GM12891 (cell line): ENCODE measurements around the gene PYGM.

Experiments used
- DNase-seq: peaks from one replicate; pipeline ENCODE4 v3.0.0; 2011; ENCODE audit warnings: low spot score; ENCODE audit not compliant: insufficient read length
- FAIRE-seq: peaks from 2 replicates; lab custom pipeline; 2011; peaks lifted over from hg19 to GRCh38; lab: Jason Lieb, UNC
- PAX5 ChIP-seq: IDR thresholded peaks from 2 replicates; pipeline ENCODE4 v1.6.1; 2011; ENCODE audit warnings: low read length, moderate library complexity, mild to moderate bottlenecking; ENCODE audit not compliant: insufficient read depth, severe bottlenecking
- POLR2A ChIP-seq: IDR thresholded peaks from 2 replicates; pipeline ENCODE4 v1.6.1; 2011; ENCODE audit warnings: low read depth, low read length, control low read depth
- POLR2AphosphoS5 ChIP-seq: IDR thresholded peaks from 2 replicates; pipeline ENCODE4 v1.6.1; 2011; ENCODE audit warnings: low read depth, low read length, control low read depth
- POU2F2 ChIP-seq: IDR thresholded peaks from 2 replicates; pipeline ENCODE4 v1.6.1; 2011; ENCODE audit warnings: low read depth, mild to moderate bottlenecking, control low read depth, low read length, moderate library complexity
- SPI1 ChIP-seq: IDR thresholded peaks from 2 replicates; pipeline ENCODE4 v1.6.1; 2011; ENCODE audit warnings: low read depth, low read length, control low read depth
- TAF1 ChIP-seq: IDR thresholded peaks from 2 replicates; pipeline ENCODE4 v1.6.1; 2011; ENCODE audit warnings: low read depth, low read length, control low read depth

The PYGM gene

DNA sequence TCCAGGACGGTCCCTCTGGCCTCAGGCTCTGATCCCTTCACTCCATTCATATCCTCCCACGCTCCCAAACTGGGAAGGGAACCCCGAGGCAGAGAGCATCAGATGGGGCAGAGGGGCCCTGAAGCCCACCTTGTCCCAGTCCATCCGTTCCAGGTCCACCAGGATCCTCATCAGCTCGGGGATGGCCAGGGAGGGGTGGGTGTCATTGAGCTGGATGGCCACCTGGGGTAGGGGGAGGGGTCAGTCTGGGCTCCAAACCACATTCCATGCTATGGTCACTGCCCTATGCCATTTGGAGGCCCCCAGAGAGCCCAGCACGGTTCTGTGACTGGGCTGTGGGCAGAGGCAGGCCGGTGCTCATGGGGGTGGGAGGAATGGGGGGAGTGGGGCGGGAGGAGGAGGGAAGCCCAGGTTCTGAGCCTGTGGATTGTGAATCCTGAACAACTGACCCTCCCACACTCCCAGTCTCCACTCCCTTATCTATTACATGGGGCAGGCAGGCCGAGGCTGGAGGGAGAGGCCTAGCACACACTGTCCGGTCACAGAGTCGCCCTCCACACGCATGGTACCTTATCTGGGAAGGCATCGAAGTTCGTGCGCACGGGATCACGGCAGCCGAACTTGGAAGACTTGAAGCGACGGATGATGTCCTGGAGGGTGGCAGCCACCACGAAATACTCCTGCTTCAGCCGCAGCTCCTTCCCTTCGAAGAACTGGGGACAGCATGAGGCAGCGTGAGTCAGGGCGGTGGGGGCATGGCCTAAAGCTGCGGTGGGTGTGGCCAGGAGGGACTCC, 5.5 kb downstream of the PYGM start:
- no peak for DNase-seq
- FAIRE-seq = no peak
- TF ChIP-seq SPI1 (no peak), PAX5 (no peak), POLR2AphosphoS5 (no peak), POU2F2 (no peak), TAF1 (no peak), POLR2A (no peak)

DNA sequence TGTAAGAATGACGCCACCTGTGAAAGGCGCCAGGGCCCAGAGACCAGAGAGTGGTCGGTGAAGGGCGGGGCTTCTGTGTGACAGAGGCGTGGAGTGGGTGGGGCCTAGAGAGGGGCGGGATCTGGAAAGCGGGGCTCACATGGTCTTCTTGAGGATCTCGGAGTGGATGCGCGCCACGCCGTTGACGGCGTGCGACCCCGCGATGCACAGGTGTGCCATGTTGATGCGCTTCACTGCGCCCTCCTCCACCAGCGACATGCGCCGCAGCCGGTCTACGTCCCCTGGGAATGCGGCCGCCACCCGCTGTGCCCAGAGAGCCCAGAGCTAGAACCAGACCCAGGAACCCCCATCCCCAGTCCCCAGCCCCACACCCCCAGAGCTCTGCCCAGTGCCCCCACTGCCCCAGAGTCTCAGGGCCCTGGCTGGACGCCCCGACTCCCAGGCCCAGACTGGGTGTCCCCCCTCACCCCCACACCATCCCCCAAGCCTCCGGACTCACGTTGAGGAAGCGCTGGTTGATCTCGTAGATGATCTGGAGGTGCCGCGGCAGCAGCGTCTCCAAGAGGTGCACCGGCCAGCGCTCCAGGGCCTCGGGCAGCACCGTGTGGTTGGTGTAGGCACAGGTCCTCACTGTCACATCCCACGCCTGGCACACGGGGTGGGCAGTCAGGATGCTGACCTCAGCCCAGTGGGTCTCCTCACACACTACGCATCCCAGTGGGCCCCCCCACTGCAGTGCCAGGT, 6.2 kb downstream of the PYGM start:
- FAIRE-seq (no peak), DNase-seq (no peak)
- TF ChIP-seq POU2F2 (no peak), PAX5 (no peak), SPI1 (no peak), POLR2A (no peak), TAF1 (no peak), POLR2AphosphoS5 (no peak)

DNA sequence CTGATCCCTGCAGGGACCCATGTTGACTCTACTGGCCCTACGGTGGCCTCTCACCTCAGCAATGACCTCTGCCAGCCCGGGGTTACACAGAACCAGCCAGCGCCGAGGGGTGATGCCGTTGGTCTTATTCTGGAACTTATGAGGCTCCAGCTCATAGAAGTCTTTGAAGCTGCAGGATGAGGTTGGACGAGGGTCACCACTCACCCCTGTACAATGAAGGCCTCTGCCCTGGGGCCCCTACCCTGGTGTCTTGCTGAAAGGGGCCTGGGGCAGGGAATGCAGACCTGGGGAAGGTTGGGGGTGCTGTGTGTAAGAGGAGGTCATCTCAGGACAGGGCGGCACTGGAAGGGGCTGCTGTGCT, 6.8 kb downstream of the PYGM start:
- TF ChIP-seq POLR2AphosphoS5 (no peak), POU2F2 (no peak), TAF1 (no peak), POLR2A (no peak), SPI1 (no peak), PAX5 (no peak)
- FAIRE-seq (no peak), DNase-seq (no peak)

DNA sequence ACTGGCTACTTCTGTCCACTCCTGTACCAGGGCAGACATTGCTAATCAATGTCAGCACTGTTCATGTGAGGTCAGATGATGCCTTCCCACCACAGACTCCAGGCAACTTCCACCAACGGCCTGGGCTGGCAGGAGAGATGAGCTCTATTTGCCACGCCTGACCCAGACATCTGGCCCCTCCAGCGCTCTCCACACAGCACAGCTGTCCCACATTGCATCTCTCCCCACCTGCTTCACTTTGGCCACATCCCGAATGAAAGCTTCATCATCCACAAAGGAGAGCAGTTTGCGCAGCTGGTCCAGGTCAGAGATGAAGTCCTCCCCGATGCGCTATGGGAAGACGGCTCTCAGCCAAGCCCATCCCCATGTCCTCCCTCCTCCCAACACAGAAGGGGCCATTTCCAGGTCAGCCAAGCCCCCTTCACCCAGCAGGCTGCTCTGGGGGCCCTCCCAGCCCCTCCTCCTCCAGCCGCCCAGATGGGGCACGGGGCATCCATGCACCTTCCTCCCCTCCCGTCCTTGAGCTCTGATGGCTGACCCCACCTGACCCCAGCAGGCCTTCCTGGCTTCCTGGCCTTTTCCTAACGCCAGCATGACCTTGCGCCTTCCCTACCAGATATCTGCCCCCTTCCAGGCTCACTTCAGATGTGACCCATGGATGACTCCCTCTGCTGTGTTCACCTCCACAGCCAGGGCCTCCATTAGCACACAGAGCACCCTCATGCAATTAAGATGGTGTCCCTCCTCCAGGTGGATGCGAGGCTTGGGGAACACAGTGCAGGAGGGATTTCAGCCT, 7.4 kb downstream of the PYGM start:
- TF ChIP-seq TAF1 (no peak), PAX5 (no peak), POLR2AphosphoS5 (no peak), SPI1 (no peak), POU2F2 (no peak), POLR2A (no peak)
- no peak for DNase-seq
- no peak for FAIRE-seq

DNA sequence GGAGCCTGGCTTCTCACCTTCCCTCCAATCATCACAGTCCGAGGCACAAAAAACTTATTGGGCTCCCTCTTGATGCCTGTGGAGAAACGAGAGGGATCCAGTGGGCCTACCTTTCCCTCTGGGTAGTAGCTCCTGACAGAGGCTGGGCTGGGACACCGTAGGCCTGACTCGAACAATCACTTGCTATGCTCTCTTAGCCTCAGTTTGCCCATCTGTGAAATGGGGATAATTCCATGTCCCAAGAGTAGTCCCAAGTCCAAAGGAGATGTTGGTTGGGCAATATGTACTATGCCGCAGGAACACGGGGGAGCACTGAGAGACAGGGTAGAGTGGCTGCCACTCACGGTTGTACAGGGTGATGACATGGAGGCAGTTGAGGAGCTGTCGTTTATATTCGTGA, 8.2 kb downstream of the PYGM start:
- no peak for TF ChIP-seq POLR2A
- no peak for TF ChIP-seq POU2F2
- DNase-seq (no peak), FAIRE-seq (no peak)

DNA sequence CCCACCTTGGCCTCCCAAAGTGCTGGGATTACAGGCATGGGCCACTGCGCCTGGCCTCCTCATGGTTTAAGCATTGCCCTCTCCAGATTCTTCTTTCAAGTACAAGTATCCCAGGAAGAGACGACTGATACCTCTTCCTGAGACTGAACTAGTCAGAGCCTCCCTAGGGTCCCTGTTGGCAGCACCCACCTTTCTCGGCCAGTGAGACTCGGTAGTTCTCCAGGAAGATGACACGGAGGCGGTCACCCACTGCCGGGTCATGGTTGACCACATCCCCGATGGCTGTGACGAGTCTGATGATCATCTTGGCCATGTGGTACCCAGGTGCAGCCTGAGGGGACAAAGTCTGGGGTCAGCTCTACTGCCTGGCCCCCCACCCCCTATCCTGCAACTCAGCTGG, 8.6 kb downstream of the PYGM start:
- FAIRE-seq = no peak
- DNase-seq = no peak
- TF ChIP-seq POLR2A = no peak
- TF ChIP-seq PAX5 = no peak
- no peak for TF ChIP-seq POU2F2
- no peak for TF ChIP-seq POLR2AphosphoS5
- no peak for TF ChIP-seq TAF1
- TF ChIP-seq SPI1 = no peak

DNA sequence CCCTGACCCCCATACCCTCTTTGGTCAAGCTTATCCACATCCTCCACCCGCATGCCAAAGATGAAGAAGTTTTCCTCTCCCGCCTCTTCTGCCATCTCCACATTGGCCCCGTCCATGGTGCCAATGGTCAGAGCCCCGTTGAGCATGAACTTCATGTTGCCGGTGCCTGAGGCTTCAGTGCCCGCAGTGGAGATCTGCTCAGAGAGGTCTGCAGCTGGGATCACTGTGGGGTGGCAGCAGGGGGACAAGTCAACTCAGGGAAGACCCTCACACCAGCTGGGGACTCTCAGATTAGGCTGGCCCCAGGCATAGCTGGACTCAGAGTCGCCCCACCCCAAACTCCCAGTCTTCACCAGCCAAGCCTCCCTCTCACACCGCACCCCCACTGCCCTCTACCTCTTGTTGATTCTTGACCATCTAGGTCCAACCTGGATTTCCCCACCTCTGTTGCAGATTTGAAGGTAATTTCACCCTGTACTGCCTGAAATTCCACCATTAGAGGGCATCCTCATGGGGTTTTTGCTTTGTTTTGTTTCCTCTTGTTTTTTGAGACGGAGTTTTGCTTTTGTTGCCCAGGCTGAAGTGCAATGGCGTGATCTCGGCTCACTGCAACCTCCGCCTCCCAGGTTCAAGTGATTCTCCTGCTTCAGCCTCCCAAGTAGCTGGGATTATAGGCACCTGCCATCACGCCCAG, 9.3 kb downstream of the PYGM start:
- DNase-seq = no peak
- FAIRE-seq = no peak
- TF ChIP-seq TAF1 = no peak
- no peak for TF ChIP-seq POLR2A
- no peak for TF ChIP-seq POU2F2
- TF ChIP-seq SPI1 = no peak
- no peak for TF ChIP-seq POLR2AphosphoS5
- TF ChIP-seq PAX5 = no peak

DNA sequence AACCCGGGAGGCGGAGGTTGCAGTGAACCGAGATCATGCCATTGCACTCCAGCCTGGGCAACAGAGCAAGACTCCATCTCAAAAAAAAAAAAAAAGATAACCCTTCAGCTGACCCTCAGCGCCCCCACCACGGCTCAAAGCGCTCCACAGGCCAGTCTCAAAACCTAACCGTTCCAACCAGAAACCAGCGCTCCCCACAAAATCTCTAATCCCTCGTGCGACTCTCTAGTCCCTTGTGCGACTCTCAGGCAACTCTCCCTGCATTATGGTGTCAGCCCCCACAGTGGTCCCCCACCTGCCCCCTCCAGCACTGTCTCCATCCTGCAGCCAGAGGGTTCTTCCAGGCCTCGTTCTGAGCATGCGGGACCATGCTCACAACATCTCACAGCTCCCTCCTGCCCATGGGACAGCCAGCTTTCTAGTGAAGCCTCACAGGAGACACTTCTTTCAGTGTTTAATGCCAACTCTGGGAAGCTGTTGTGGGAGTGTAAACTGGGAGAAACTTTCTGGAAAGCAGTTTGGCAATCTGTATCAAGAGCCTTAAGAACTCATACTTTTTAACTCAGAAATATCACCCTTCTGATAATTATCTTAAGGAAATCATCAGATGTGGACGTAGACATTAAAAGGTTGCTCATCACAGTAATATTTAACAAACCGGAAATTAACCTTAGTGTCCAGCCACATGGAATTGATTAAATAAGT, 11.7 kb downstream of the PYGM start:
- DNase-seq (no peak), FAIRE-seq (no peak)
- TF ChIP-seq TAF1 (no peak), PAX5 (no peak), POLR2AphosphoS5 (no peak), POLR2A (no peak)

DNA sequence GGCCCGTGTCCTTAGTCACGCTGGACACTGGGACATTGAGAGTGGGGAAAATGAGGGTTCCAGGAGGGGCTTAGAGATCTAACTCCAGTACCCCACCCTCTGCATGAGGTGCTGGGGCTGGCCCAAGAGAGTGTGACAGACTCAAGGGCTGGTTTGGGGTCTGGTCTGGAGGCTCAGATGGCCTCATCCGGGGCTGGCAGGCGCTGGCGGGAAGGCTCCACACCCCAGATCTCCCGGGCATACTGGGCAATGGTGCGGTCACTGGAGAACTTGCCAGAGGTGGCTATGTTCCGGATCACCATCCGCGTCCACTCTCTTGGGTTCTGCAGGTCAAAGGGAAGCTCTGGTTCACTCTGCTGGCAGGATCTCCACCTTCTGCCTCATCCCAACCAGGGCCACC, 13.3 kb downstream of the PYGM start:
- FAIRE-seq (no peak), DNase-seq (no peak)
- no peak for TF ChIP-seq POLR2A
- TF ChIP-seq SPI1 = no peak
- no peak for TF ChIP-seq PAX5
- no peak for TF ChIP-seq POLR2AphosphoS5
- no peak for TF ChIP-seq TAF1
- no peak for TF ChIP-seq POU2F2
